Stimulated activated CD8-positive, alpha-beta memory T cell treated with anti-CD3 and anti-CD28 coated beads, Interleukin-15, amount 100 ng/mL, for 4 hours (primary cell): ENCODE results near the gene S100A7A.
"Not testable (repeated sequence)": the region's sequence is repeated elsewhere in the genome, so short reads cannot be mapped to it uniquely, and the experiment has no call there.

Experiments
- DNase-seq, 2 donors: peaks; one replicate each; pipeline ENCODE4 v3.0.0-alpha.2; 2020; ENCODE audit warnings: low read depth in 2 of 2

Gene S100A7A

DNA sequence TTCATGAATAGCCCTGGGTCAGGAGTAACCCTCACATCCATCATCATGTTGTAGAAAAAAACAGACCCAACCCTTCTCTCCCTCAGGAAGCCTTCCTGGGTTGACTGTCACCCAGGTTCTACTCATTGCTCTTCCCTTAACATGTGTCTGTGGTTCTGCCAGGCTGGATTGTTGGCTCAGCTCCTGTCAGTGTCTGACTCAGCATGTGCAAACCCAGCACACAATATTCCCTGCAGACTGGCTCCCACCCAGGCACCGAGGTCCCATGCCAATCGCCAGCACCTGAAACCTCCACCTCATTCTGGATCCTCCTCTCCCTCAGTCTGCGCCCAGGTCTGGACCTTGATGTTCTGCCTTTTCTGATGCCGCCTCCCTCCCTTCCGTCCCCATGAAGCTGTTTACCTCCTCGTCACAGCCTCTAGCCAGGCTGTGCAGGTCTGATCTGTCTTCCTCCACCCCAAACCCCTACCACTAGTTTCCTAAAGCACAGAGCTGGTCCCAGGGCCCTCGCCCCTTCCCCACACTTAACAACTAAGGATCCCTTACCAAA, 21.1 kb upstream of the S100A7A start:
- DNase-seq = no peak

DNA sequence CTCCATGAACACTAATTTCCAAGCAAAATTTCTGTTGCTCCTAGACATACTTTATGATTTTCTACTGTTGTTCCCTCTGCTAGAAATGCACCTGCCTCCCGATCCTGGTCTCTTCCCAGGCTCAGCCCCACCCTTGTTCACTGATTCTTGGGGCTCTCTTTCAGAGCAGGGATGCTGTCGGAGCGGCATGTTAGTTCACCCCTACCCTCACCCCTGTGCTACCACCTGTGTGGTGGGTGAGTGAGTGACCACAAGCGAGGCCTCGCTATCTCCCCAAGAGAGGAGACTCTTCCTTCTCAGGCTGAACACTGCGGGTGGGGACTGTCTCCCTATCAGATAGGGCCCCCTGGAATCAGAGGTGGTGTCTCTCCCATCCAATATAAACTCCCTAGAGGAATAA, 20.5 kb upstream of the S100A7A start:
- no peak for DNase-seq

GRCh38 chr1:153396461-153396860, 19.9 kb upstream of the S100A7A start:
- no peak for DNase-seq

DNA sequence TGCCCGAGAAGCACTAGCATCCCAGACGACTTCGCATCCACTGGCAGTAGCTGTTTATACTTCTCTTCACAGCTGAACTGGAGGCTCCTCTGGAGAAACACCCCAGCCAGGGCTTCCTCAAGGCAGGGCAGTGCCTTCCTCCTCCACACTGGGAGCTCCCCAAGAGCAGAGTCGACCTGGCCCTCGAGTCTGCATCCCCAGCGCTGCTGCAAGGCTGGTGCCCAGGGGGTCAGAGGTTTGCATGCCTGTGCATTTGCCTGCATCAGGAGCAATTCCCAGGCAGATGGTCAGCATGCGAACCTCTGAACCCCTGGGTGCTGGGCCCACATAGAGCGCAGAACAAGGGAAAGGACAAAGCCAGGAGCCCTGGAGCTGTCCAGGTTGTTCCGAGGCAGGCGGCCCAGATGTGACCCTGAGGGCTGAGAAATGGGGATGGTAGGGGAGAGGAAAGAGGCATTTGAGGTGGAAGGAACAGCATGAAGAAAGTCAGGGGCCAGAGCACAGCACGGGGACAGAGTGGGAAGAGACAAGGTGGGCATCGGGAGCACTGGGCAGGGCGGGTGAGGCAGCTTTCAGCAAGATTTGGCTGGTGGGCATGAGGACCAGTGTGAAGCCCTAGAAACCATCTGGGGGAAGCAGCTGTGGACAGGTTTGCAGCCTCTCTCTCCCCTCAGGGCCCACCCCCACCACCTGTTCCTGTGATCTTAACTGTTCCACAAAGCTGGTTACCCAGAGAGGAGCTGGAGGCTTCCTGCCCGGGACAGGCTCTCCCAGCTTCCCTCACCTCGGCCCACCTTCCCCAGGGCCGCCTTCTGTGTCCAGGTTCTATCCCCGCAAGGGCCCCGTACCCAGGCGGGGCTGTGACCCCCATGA, 19.0 kb upstream of the S100A7A start:
- DNase-seq = no peak

GRCh38 chr1:153397924-153398651, 18.2 kb upstream of the S100A7A start:
- DNase-seq = no peak

DNA sequence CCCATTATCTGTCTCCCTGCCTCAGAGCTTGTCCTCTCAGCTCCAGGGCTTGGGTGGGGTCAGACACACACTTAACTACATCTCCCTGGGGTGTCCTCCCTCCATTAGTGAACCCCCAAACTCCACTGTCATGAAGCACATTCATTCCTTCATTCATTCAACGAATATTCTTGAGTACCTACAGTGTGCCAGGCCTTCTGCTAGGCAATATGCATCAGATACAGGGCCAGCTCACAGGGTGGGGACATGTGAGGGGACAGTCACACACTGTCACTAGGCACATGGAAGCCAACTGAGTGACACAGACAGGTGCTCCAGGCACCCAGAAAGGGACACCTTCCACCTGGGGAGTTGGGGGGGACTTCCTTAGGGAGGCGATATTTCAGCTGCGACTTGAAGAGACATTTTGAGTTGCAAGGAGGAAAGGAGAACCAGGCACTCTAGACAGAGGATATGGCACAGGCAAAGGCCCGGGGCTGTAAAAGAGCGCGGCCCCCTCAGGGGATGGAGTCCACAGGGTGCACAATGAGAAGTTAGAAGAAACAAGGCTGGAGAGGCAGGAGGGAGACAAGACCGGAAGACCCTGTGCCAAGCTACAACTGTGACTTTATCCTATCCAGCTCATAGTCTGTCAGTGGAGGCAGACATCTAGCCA, 16.8 kb upstream of the S100A7A start:
- DNase-seq = no peak

DNA sequence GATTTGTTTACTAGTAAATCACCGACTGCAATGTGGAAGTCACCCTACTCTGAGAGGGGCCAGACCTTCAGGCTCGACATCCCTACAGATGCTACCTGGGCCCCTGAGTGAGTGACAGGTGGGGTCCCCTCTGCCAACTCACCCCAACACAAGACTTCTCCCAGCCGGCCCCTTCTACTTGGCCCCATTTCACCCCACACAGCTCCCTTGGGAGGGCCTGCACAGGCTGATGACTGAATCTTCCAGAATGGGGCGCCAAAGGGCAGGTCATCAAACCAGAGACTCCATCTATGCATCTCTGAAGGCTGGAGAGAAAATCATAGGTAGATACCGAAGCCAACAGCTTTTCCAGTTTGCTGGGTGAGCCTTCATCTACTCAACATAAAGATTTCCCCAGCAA, 16.1 kb upstream of the S100A7A start:
- no peak for DNase-seq

DNA sequence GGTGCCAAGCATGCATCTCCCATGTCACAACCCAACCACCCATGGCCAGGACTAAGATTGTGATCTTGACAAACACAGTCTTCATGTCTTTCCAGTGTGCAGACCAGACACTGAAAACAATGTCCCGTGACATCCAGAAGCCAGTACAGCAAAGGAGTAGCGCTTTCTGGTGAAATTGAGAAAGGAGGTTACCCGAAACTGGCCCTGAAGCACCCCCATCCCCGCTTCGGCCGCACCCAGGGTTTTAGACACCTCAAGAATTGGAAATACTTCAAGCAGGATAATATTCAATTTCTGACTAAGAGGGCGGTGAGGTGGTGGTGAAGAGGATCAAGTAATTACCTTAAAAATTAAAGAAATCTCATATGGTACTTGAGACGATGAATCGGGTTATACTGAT, 14.9 kb upstream of the S100A7A start:
- DNase-seq = no peak

DNA sequence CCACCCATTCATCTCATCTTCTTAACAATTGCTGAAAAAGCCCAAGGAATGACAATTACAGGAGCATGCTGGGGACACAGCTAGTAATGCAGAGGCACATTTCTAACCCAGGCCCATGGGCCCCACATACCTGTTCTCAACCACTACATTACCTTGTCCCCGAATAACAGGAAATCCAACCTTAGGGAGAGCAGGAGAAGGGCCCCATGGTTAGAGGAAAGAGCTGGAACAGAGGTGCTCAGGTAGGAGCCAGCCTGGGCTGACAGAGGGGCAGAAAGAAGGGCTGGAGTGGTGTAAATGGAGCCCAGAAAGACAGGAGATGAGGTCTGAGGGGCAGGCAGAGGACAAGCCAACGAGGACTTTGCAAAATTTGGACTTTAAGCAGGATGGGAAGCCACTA, 14.1 kb upstream of the S100A7A start:
- no peak for DNase-seq

GRCh38 chr1:153403421-153404085, 12.8 kb upstream of the S100A7A start:
- DNase-seq = no peak

DNA sequence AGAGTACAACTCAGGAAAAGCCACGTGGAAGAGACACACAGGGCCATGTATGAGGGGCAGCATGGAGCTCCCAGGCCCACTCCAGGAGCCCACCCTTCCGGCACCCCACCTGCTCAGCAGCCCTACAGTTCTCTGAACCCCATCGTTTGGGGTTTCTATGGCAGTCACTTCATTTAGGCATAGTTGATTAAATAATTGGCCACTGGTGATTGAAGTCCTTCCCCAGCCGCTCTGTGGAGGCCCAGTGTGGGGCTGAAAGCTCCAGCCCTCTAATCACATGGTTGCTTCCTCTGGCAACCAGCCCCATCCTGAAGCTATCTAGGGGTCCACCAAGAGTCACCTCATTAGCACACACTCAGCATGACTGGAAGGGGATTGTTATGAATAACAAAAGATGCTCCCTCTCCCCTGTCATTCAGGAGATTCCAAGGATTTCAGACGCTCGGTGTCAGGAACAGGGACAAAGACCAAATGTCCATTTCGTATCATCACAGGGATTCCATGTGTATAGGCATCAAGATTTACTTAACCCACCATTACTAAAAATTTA, 12.2 kb upstream of the S100A7A start:
- no peak for DNase-seq

DNA sequence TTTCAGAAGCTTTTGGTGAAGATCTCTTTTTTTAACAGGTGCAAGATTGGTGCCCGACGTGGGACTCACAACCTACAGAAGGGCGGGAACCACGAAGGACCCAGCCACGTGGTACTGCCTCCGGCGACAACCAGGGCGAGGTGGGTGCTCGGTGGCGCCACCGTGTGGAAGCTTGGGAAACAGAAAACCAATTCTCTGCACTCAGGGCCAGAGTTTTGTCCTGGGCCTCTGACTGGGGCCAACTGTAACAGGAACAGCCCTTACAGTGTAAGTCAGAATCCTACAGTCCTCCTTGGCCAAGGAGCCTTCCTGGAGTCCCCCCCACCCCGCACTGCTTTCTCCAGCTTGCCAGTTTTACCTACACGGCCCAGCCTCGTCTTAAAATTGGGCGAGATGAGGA, 11.6 kb upstream of the S100A7A start:
- DNase-seq = peak; percentile 7 to 18

DNA sequence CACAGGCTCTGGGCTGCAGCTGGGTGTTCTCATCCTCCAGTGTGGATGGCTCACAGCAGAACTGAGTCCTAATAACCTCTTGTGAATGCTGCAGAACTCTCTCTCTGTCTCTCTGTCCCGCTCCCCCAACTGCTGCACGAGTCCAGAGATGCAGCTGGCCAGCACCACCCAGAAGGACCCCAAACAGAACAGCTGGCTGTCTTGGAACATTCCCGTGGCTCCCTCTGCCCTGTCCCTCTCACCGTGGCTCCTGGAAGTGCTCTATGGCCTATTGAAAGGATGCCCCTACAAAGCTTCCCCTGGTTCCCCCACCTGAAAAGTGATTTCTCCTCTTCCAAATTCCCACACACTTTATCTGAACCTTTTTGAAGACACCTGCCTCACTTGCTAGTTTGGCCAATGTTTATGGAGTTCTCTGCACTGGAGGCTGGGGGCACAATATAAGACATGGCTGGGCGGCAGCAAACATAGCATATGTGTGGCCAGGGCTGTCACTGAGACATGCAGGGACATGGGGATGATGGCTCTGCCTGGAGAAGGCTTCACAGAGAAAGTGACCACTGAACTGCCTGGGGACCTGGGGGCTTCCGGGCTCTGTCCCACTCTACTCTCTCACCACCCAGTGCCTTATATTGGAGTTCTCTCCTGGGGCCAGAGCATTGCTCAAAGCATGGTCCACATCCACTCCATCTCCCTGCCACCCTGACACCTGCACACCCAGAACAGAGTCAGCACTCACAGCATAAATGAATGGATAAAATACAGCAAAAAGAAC, 10.3 kb upstream of the S100A7A start:
- DNase-seq = not testable (repeated sequence)

- not testable (repeated sequence) for DNase-seq
Measured at GRCh38 chr1:153407274-153407673, 9.0 kb upstream of the S100A7A start.

DNA sequence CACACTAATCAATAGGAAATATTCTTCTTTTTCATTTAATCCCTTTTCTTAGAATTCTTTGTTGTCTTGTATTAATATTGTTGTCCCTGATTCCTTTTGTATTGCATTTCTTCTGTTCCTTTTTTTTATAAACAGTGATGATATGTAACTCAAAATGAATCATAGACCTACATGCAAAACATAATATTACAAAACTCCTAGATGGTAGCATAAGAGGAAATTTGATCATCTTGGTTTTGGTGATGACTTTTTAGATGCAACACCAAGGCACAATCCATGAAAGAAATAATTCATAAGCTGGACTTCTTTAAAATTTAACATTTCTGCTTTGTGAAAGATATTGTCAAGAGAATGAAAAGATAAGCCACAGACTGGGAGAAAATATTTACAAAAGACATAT, 2.4 kb upstream of the S100A7A start:
- DNase-seq = not testable (repeated sequence)

GRCh38 chr1:153417136-153417888, 992 bp downstream of the S100A7A start:
- DNase-seq = no peak

GRCh38 chr1:153418758-153419435, 2.6 kb downstream of the S100A7A start:
- DNase-seq = not testable (repeated sequence)

- DNase-seq = not testable (repeated sequence)
Measured at GRCh38 chr1:153419436-153419793, 3.1 kb downstream of the S100A7A start.

DNA sequence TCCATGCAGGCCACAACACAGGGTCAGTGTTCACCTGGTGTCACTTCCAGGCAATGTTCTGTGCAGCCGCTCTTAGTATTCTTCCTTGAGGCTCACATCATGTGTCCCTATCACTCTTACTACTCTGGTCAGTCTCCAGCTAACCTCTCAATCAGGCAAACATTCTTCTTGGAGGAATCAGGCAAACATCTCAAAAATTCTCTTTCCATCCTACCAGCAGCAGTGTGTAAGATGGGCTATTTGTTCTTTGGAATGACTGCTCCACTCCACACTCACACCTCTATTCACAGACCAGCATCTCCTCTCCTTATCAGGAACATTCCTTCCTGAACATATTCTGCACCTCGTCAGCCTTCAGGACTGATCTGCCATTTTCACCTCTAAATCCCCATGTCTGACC, 4.0 kb downstream of the S100A7A start:
- no peak for DNase-seq
